ENCODE results near the gene STRIP2.
"Not testable (repeated sequence)": the region's sequence is repeated elsewhere in the genome, so short reads cannot be mapped to it uniquely, and the experiment has no call there.

The STRIP2 gene

GRCh38 chr7:129456421-129456820 is 22.2 kb downstream of the STRIP2 start:
- DNase-seq (ENCODE audit: low read depth) = no peak

- DNase-seq (ENCODE audit: low read depth) = no peak
Measured at GRCh38 chr7:129457101-129457500, 22.9 kb downstream of the STRIP2 start.

GRCh38 chr7:129458171-129458570 is 23.9 kb downstream of the STRIP2 start:
- no peak for DNase-seq (ENCODE audit: low read depth)

GRCh38 chr7:129461809-129462208 is 27.6 kb downstream of the STRIP2 start:
- DNase-seq (ENCODE audit: low read depth) = no peak

GRCh38 chr7:129462420-129462819 is 28.2 kb downstream of the STRIP2 start:
- DNase-seq (ENCODE audit: low read depth) = no peak

GRCh38 chr7:129464194-129464593 is 30.0 kb downstream of the STRIP2 start:
- DNase-seq (ENCODE audit: low read depth) = no peak

- no peak for DNase-seq (ENCODE audit: low read depth)
Measured at GRCh38 chr7:129465080-129465479, 30.8 kb downstream of the STRIP2 start.

GRCh38 chr7:129466796-129467195 is 32.6 kb downstream of the STRIP2 start:
- DNase-seq (ENCODE audit: low read depth) = no peak

GRCh38 chr7:129468087-129468486 is 33.9 kb downstream of the STRIP2 start:
- peak; percentile 87 for DNase-seq (ENCODE audit: low read depth)

GRCh38 chr7:129468547-129468946 is 34.3 kb downstream of the STRIP2 start:
- no peak for DNase-seq (ENCODE audit: low read depth)

- no peak for DNase-seq (ENCODE audit: low read depth)
Measured at GRCh38 chr7:129469930-129470329, 35.7 kb downstream of the STRIP2 start.

- no peak for DNase-seq (ENCODE audit: low read depth)
Measured at GRCh38 chr7:129470411-129470810, 36.2 kb downstream of the STRIP2 start.

GRCh38 chr7:129471402-129471827 is 37.2 kb downstream of the STRIP2 start:
- DNase-seq (ENCODE audit: low read depth) = no peak

- not testable (repeated sequence) for DNase-seq (ENCODE audit: low read depth)
Measured at GRCh38 chr7:129475931-129476330, 41.7 kb downstream of the STRIP2 start.

GRCh38 chr7:129476398-129476797 is 42.2 kb downstream of the STRIP2 start:
- not testable (repeated sequence) for DNase-seq (ENCODE audit: low read depth)

GRCh38 chr7:129479831-129480230 is 45.6 kb downstream of the STRIP2 start:
- no peak for DNase-seq (ENCODE audit: low read depth)

GRCh38 chr7:129480674-129481363 is 46.6 kb downstream of the STRIP2 start:
- peak; percentile 72 for DNase-seq (ENCODE audit: low read depth)

- DNase-seq (ENCODE audit: low read depth) = not testable (repeated sequence)
Measured at GRCh38 chr7:129481376-129481775, 47.1 kb downstream of the STRIP2 start.

- no peak for DNase-seq (ENCODE audit: low read depth)
Measured at GRCh38 chr7:129482781-129483180, 48.5 kb downstream of the STRIP2 start.

- peak; percentile 95 for DNase-seq (ENCODE audit: low read depth)
Measured at GRCh38 chr7:129489491-129489890, 55.3 kb downstream of the STRIP2 start.

- DNase-seq (ENCODE audit: low read depth) = no peak
Measured at GRCh38 chr7:129492391-129492790, 58.2 kb downstream of the STRIP2 start.

- peak; percentile 42 for DNase-seq (ENCODE audit: low read depth)
Measured at GRCh38 chr7:129493555-129493954, 59.3 kb downstream of the STRIP2 start.

- DNase-seq (ENCODE audit: low read depth) = peak; percentile 95
Measured at GRCh38 chr7:129494041-129494440, 59.8 kb downstream of the STRIP2 start.

- DNase-seq (ENCODE audit: low read depth) = no peak
Measured at GRCh38 chr7:129495987-129496386, 61.8 kb downstream of the STRIP2 start.

Measured in amniotic epithelial cell (primary cell).